Suppressor macrophage treated with lipopolysaccharide for 1 hour (primary cell): ENCODE measurements around the gene SIM1.

ENCODE experiments used
- DNase-seq, 3 donors: peaks; one replicate each; pipeline ENCODE4 v3.0.0-alpha.2; 2020 to 2022

SIM1 gene

DNA sequence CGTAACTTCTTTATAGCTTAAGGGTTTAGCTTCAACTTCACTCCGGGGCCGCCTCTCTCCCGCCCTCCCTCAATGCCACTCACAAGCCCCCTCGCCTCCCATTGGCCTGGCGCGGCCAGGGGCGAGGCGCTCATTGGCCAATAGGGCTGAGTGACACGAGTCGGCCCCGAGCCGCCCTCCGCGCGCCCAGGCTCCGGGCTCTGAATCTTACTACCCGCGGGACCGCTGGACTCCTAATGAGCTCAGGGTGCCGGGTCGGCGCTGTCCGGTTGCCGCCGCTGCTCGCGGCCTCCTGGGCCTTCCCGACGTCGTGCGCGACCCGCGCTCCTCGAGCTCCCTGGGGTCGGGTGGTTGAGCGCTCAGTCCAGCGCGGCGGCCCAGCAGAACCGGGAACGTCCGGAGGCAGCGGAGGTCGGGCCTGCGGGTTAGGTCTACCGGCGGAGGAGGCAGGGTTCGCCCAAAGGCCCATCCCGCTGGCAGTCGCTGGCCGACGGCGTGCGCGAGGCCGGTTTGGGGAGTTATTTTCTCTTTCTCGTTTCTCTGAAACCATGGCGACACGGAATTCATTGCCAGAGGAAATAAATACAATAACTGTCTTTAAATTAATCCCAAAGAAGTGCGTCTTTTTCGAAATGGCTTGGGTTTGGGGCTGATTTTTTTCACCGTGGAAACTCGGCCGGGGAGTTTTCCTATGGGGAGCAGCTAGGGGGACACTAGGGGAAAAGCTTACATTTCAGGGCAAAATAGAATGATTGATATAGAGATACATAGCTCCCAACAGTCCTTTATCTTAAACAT, at the start of gene SIM1:
SIM1 (minus strand) TSS at position 19 of the 798 bp plus-strand sequence. CDS start 1,453 bp downstream, outside the sequence.
- peak; percentile 55 to 79 (median 63) for DNase-seq

GRCh38 chr6:100512203-100512862, 47.6 kb upstream of the SIM1 start:
- no peak for DNase-seq

DNA sequence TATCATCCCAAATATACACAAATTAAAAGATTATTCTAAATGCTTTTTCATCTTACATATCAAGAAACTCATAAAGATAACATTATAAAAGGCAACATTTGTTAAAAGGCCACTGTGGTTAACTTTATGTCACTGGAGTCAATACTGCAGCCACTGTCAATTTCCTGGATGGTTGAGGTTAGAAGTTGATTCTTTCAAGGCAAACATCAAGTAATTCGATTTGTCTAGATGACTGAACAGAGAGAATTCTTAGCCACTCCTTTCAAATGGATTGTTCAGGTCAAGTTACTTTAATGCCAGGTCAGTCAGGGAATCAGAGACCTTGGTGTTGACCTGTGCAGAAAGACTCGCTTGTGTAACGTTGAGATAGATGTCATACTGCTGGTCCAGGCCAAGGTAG, 44.4 kb upstream of the SIM1 start:
- no peak for DNase-seq

GRCh38 chr6:100506651-100507050, 41.9 kb upstream of the SIM1 start:
- DNase-seq, result no peak

- DNase-seq, result no peak
Observed at GRCh38 chr6:100504786-100505737, 40.3 kb upstream of the SIM1 start.

DNA sequence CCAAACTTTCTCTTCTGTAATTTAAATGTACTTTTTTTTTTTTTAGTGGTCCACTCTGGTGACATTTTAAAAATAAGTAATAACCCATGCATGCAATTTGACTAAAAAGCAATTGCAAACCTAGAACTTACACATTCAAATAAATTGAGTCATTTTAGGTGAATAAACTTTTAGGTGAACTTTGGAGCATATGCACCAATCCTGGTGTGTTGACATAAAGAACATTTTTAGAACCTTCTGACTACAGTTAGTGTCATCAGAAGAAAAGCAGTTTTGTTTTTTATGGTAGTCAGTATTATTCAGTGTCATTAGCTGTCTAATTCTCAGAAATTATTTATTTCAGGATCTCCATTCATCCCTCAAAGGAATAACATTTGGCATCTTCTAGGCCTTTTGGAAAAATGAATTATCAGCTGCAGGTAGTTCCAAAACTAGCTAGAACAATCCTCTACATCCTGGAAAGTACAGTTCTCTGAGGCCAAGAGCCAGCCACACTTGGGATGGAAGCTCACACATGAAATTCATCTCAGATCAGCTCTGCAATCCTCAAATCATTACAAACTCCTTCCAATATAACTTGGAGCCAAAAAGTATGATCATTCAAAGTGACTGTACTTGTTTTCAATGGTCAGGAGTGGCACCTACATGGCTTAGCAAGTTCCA, 38.5 kb upstream of the SIM1 start:
- DNase-seq, result no peak

DNA sequence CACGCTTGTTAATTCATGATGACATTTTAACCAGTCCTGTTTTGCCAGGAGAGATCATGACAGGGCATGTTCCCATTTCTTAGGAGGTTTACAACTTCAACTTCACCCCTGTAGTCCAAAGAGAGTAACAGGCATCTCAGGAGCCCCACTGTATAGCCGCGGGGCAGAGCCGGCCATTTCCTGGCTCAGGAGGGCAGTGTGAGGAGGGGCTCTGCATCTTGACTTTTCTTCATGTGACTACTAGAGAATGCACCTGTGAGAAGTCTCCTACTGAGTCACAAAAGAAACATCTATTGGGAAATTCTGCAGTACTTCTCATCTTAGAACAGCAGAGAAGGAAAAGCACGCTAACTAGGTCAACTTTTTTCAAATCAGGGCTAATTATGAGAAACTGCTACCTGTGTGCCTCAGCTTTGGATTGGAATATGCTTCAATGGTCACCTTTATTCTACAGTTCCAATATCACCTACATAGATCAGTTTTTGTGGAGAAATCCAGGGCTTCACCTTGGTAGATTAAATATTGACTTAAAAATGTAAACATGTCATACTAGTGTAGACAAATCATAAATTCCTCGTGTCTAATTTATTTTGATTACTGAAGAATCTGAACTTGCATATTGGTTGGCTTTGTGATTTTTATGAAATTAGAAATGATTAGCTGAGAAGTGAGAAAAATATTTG, 28.6 kb upstream of the SIM1 start:
- no peak for DNase-seq

GRCh38 chr6:100491952-100492670, 27.4 kb upstream of the SIM1 start:
- no peak for DNase-seq

- no peak for DNase-seq
Observed at GRCh38 chr6:100490065-100490464, 25.3 kb upstream of the SIM1 start.

- DNase-seq, result peak in 2 of 3 donors; percentile 4 to 36
Observed at GRCh38 chr6:100488244-100488643, 23.5 kb upstream of the SIM1 start.

- peak in 1 of 3 donors; percentile 4 for DNase-seq
Observed at GRCh38 chr6:100487638-100488037, 22.9 kb upstream of the SIM1 start.

- DNase-seq, result no peak
Observed at GRCh38 chr6:100485268-100485667, 20.5 kb upstream of the SIM1 start.

DNA sequence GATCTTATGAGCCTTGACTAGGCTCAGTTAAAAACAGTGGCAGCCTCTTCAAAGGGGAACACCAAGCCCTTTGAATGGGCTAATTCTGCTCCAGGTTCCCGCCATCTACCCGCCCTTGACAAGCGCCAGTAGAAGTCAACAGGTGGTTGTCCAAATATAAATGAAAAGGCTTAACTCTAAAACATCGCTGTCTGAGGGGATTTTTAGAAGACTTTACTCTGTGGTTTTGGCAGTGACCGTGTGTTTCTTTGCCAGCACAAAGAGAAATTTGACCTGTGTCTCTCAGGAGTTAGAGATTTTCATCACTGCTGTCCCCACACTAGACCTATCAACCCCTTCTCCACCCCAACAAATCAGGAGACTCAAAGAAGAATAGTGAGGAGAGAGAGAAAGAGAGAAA, 19.8 kb upstream of the SIM1 start:
- no peak for DNase-seq

DNA sequence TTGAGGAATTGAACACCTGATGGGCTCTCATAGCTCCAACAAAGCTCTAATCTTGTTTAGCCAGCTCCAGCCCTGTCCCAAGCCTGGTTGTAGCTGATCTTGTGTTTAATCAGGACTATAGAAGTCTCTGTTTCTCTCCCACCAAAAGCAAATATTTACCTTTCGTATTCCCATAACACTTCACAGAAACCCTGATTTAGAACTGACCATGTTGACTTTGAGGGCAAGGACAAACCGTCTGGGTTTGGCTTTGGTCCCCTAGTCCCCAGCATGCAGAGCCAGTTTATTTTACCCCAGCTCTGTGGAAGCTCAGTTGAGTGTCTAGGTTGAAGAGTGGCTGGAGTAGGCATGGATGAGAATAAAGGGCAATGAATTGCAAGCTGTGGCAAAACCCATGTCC, 18.0 kb upstream of the SIM1 start:
- no peak for DNase-seq

GRCh38 chr6:100479179-100480035, 14.7 kb upstream of the SIM1 start:
- DNase-seq, result peak; percentile 46 to 54 (median 52)

GRCh38 chr6:100475554-100476320, 11.0 kb upstream of the SIM1 start:
- DNase-seq, result peak in 1 of 3 donors; percentile 10

DNA sequence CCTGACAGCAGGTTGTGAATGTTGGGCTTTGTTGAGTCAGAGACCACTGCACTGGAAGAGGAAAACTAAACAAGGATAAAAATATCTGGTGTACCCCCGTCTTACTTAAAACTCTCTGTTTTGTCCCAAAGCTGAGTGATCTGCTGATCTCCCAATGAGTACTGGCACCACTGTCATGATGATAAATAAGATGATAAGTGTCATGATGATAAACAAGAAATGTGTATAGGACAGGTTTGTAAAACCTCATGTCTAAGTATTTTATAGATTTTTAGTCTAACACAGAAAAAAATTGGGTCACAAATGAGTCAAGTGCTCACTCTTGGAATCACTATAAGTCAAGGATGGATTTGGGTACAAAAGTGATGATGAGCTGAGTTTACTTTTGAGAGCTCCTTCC, 8.5 kb upstream of the SIM1 start:
- no peak for DNase-seq

- DNase-seq, result no peak
Observed at GRCh38 chr6:100472674-100473073, 8.0 kb upstream of the SIM1 start.

DNA sequence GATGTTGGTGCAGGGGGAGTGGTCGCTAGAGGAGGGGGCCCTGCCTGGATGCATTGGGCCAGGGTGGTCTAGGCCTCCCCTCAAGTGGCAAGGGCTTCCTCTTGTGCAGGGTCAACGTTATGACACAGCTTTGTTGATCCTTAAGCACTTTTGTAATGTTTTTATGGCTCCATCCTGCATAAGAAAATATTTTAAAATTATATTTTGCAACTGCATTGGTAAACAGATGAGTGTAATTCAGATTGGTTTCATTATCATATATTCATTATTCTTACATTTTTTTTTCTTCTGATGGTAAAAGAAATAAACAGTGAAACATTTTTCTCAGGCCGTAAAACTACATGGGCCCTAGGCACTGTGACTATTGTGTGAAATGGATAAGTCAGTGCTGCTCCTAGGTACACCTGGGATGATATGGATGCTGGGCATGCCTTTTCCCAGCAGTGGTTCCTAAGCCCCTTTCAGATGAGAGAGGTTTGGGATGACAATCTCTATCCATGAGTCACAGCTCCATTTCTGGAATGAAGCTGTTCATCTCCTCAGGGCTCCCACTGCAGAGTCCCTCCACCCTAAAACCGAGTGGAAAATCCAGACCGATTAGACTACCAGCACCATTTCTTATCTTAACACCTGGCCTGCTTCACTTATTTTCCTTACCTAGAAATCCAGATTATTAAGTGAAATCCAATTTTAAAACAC, 5.8 kb upstream of the SIM1 start:
- no peak for DNase-seq
